HG03025 (cell line): ENCODE results near the gene INPP5A.

Experiments used
- ATAC-seq: cut with Tn5 transposase; IDR thresholded peaks from one replicate; pipeline ENCODE4 v1.9.1; 2021; ENCODE audit warnings: mild to moderate bottlenecking, moderate library complexity; ENCODE audit not compliant: unreplicated experiment, low FRiP score

Gene INPP5A

DNA sequence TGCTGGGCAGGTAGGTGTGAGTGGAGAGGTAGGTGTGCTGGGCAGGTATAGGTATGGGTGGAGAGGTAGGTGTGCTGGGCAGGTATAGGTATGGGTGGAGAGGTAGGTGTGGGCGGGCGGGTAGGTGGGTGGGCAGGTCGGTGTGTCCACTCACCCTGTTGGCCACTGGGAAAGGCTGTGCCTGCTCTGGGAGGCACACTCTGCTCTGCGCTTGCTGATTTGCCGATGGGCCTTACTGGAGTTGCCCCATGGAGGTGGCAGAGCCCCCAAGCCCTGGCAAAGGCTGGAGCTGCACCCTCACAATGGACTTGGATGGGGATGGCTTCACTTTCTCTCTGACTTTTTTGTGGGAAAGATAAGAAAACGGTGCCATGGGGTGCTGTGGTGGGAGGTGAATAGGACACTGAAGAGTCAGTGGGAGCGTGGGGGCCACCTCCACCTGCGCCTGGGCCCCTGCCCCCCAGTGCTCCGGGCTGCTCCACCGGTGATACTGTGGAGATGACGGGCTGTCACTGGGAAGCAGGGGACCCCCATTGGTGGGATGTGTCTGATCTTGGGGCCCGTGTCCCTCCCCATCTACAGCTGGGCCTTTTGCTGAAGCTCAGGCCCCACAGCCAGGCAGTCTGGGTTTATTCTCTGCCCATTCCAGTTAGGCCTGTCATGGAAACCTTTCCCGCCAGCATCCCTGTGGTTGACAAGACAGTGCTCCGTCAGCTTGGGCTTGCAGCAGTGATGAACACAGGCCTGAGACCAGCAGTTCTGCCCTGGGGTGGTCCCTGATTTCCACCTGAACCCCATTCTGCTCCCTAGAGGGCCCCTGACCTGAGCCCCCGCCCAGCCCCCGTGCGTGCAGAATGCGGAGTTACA lies 173.4 kb downstream of the INPP5A start:
- ATAC-seq = no peak

DNA sequence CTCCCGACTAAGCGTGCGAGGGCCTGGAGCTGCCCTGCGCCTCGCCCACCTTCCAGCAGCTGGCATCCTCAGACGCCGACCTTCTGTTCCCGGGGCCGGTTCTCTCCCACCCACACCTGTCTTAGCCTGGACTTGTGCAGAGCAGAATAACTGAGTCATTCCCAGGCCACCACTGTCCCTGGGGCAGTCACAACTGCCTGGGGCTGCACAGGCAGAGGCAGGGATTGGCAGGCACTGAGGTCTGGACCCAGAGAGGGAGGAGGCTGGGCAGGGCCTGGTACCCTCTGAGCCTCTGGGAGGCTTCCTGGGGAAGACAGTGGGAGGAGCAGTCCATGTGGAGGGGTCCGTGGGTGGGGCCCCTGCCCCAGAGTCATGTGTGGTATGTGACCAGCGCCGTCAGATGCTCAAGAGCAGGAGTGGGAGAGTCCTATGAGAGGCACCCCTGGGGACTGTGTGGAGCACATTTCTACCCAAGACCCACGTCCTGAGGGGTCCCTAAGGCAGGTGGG lies 174.1 kb downstream of the INPP5A start:
- no peak for ATAC-seq

DNA sequence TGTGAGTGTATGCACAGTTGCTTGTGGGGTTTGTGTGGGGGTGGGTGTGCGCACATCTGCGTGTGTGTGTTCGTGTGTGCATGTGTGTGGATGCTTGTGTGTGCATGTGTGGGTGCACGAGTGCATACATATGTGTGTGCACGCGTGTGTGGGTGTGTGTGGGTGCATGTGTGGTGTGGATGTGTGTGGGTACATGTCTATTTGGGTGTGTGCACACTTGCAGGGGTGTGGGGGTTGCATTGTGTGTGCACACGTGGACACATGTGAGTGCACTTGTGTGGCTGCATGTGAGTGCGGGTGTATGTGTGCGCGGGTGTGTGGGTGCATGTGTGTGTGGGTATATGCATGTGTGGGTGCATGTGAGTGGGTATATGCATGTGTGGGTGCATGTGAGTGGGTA lies 174.7 kb downstream of the INPP5A start:
- ATAC-seq = no peak

DNA sequence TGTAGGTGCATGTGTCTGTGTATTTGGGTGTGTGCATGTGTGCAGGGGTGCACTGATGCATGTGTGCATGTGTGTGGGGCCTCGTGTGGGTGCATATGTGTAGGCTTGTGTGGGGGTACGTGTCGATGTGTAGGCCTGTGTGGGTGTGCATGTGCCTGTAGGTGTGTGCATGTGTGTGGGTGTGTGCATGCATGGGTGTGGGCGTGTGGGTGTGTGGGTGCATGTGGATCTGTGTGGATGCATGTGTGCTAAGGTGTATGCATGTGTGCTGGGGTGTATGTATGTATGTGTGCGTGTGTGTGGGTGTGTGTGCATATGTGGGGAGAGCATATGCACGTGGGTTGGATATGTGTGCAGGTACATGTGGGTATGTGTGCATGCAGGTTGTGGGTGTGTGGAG lies 175.2 kb downstream of the INPP5A start:
- ATAC-seq = no peak

DNA sequence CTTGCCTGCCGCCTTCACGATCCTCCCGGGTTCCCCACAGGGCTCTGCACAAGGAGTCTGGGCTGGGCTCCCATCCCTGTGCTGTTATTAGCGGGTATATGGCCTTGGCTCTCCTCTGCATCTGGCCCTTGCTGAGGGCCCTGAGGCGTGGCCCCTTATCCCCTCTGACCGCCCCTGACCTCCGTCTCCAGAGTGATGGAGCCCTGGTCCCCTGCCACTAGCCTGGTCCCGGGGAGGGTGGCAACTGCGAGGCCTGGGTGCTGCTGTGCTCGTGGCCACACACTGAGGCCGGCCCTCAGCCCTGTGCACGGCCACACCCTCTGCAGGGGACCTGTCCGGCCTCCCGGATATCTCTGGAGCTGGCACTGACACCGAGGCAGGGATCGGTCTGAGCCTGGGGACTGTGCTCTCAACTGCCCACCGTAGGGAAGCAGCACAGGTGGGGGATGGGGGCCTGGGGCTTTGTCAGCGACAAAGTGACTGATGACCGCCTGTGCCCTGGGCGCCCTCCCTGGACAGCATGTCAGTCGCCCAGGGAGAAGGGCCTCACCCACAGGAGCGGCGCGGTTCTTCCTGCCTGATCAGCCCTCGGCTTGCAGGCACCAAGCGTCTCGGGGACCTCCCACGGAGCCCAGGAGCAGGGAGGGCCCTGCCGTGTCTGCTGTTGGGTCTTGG lies 176.0 kb downstream of the INPP5A start:
- no peak for ATAC-seq

DNA sequence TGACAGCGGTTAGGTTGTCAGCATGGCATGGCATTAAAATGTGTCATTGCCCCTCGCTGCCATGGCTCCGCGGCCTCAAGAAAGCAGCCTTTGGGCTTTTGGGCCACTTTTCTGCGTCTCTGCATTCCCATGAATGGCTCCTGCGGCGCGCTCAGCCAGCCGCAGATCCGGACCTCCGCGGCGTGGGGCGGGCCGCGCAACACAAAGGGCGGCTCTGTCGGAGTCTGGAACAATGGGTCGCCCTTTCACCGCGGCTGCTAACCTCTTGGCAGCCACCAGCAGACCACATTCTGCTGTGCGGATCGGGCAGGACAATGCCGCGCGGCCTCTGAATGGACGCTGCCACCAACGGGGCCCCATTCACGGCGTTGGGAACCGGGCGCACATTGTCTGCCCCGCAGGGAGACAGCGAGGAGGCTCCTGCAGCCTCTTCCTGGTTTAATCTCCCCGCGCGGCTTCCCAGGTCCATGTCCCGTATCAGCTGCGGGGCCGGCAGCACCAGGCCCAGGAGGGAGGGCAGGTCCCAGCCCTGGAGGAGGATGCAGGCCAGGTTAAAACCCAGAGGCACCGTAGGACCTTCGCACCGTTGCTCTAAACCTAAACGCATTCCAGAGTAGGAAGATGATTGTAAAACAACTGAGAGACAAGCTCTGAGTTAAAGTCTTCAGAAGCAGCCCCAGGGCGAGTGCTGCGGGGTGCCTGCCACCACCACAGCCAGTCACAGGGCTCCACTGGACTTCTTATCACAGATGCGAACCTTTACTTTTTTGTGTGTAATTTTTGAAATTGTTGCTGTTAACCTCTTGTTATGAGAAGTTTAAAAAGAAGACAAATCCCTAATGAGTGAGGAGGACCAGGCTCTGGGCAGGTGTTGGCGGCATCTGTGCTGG lies 176.8 kb downstream of the INPP5A start:
- ATAC-seq = no peak

DNA sequence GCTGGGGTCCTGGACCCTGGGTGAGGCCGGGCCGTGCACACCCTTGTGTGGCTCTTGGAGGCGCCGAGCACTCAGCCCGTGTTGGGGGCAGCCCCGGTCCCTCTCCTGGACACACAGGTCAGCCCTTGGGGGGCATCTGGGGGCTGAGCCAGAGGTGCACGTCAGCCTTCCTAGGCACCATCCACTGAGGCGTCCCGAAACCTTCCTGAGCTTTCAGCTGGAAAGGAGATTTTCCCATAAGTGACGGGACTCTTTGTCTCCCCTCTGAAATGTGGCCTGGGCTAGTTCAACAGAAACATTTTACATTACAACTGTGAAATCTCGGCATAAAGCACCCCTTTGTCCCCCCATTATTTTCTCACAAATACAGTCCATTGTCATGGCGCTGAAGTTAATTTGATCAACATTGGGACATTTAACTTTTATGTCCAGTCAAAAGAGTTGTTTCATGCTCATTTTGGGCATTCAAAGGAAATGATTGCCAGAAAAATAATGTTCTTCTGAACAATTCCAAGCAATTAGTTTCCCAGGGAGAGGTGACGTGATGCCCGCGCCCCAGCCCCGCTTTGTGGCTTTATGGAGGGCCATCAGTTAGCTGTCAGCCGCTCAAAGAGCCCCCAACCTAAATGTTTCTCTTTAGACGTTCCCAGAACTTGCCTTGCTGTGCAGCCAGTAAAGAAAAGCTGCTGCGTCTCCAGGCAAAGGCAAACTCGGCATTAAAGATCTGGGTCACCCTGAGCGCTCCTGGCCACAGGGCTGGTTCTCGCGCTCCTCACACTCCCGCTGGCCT lies 177.6 kb downstream of the INPP5A start:
- no peak for ATAC-seq

DNA sequence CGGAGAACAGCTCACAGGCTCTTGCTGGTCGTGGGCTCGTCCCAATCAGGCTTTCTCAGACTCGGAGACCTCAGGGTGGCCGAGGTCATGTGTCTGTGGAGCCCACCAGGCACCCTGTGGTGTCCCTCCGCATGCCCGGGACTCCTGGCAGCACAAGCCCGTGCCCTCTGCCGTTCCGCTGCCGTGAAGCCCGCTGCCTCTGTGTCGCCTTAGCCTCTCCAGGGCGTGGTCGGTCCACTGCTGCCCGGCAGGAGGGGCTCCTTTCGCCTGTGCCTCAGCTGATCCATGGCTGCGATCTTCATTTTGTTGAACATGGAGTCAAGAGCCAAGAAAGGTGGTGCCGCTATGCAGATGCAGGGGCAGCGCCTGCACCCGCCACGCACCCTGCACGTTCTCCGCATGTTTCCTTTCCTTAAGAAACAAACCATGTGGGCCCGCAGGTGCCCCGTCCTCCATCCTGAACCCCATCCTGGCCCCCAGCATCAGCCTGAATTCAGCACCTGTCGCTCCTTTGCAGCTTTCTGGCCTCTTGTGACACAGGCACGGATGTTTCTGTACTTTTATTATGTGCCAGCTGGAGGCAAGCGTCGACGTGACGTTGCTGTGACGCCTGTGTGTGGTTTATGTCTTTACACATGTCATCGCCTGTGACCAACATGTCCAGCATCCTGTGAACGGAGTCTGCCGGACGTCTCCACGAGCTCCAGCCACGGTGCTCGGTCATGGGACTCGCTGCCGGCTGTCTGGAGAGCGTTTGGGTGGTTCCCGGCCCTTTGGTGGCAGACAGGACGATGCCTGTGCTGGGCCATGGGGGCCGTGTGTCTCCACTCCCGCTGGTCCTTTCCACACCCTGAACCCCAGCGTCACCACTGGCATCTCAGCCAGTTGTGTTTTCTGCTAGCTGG lies 178.4 kb downstream of the INPP5A start:
- no peak for ATAC-seq

DNA sequence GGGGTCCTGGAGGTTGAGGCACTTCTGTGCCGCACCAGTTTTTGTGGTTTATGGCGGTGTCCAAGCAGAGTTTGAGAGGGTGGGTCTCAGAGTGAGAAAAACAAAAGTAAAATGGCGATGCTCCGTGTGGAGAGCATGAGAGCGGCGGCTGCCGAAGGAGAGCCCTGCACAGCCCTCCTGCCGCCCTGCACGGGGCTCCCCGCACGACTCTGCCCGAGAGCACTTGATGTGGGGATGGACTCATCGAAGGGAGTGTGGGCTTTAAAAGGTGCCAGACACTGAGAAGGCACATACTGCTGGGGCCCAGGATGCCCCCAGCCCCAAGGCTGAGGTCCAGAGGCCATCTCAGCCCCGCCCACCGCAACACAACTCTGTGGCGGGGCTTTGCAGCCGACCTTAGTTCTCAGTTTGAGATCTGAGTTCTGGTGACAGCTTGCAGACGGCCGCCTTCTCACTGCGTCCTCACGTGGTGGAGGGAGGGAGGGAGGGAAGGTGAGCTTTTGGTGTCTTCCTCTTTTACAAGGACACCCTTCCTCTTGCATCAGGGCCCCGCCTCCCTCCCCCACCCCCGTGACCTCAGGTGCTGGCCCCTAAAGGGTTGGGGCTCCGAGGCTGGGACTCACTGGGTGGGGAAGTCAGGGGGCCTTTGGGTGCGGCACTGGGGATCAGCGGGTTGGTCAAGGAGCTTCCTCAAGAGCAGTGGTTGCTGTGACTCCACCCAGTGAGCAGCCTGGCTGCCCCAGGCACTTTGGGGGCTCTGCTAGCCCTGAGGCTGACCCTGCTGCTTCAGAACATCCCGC lies 179.3 kb downstream of the INPP5A start:
- no peak for ATAC-seq

DNA sequence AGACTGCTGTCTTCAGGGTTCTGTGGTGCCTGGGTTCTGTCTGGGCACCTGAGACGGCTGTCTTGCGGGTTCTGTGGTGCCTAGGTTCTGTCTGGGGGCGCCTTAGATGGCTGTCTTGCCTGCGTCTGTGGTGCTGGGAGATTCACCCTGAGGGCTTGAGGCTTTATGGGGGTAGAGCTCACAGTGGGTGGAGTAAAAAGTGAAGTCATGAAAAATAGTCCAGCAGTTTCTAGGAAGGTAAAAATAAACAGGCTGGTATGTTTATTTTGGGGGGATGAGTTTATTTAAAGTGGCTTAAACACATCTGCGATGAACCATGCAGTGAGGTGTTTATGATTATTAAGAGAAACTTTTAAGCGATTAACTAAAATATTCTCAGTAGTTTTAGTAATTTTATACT lies 184.1 kb downstream of the INPP5A start:
- no peak for ATAC-seq

DNA sequence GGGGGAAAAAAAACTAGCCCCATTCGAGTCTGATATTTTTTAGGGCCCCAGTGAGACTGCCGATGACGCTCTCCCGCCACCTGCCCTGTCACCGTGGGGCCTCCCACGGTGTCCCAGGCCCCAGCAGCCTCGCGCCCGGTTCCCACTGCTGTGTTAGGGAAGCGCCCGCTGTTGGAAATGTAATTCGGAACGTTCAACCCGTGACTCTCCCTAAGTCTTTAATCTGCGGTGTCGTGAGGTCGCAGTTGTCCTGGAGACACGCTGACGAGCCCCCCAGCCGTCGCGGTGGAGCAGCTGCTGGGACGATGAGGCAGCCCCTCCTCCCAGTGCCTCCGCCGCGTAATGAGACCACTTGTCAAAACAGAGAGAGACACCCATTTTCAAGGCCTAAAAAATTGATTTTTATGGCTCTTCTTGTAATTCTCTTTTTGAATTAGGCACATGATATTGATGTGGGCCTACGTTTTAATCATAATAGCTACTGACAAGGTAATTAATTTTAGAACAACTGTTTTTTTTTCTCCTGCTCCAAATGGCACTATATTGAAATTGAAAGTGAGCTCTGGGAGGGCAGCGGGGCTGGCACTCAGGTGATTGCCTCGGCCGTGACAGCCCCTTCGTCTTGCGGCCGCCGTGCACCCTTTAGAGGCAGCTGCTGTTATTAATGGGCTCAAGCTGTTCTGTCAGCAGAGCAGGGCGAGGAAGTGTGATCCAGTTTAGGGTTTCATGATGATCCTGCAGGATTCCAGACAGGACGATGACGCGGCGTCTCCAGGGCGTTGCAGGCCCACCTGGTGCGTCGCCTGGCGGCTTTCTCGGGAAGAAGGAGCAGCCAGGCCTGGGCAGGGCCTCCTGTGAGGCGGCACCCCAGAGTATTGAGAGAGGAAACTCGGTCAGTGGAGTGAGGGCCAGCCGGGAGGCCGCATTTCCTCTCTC lies 185.1 kb downstream of the INPP5A start:
- no peak for ATAC-seq

DNA sequence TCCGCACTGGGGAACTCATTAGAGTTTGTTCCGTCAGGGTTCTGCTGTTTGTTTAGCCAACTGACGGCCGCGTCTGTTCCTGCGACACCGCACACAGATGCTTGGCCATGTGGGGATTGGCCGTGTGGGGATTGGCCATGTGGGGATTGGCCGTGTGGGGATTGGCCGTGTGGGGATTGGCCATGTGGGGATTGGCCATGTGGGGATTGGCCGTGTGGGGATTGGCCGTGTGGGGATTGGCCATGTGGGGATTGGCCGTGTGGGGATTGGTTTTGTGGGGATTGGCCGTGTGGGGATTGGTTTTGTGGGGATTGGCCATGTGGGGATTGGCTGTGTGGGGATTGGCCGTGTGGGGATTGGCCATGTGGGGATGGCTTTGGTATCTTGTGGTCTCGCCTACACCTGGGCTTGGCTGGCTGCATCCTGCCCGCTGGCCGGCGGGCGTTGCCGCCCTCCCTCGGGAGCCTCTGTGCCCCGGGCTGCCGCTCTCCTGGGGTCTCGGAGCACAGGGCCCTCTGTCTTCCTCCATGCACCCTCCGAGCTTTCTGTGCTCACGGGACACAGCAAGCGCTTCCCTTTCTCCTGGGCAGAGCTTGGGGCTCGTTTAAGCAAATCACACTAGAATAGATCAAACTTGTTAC lies 185.9 kb downstream of the INPP5A start:
- no peak for ATAC-seq

DNA sequence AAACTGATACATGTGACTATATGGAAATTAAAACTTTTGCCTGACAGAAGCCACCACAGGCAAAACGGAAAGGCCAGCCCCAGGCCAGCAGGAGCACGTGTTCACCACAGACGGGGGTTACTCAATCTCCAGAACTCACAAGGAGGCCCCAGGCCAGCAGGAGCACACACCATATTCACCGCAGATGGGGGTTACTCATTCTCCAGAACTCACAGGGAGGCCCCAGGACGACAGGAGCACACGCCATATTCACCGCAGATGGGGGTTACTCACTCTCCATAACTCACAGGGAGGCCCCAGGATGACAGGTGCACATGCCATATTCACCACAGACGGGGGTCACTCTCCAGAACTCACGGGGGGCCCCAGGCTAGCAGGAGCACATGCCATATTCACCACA lies 186.9 kb downstream of the INPP5A start:
- no peak for ATAC-seq

DNA sequence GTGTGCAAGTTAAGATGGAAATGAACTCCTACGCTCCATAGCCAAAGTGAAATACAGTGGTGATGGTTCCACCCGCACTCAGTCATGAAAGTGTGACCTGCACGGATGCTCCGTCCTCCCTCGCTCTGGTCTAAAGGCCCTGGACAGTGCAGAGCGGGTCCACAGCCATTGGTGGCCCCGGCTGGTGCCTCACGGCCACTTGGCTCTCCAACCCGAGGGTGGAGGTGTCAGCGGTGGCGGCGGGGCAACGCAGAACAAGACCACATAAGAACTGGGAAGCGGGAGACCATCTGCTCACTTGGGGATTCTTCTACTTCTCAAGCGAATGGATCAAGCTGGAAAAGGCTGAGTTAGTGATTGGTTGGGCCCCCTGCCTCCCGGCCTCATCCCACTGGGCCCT lies 187.6 kb downstream of the INPP5A start:
- no peak for ATAC-seq

DNA sequence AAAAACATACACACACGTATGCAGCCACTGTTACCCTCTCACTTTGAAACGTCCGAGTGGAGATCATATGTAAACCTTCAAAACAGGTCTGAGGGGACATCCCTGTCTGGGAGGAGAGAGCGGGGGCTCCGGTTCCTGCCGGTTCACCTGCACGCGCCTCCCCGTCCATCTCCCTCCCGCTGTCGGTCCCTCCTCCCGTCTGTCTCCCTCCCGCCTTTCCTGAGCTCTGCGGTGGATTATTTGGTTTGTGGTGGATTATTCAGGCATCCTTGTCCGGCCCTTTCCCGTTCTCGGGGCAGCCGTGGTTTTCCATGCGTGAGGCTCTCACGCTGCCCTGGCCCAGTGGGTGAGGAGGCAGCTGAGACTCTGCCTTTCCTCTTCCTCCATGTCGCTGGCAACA lies 188.6 kb downstream of the INPP5A start:
- ATAC-seq = no peak

DNA sequence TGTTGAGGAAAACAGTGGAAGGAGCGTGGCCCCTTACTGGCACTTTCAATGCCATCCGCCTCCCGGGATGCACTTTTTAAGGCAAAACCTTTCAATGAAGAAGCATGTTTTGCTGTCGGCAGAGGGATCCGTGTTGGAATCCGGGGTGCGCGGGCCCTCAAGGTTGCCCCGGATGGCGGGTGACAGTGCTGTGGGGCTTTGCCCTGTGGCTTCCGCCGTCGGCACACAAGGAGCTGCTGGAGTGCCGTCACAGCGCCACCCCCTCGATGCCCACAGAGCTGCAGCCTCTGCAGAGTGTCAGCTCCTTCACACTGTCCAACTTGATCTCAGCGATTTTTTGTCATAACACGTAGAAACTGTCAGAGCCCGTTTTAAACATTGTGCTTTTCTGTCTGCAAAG lies 189.4 kb downstream of the INPP5A start:
- ATAC-seq = no peak

DNA sequence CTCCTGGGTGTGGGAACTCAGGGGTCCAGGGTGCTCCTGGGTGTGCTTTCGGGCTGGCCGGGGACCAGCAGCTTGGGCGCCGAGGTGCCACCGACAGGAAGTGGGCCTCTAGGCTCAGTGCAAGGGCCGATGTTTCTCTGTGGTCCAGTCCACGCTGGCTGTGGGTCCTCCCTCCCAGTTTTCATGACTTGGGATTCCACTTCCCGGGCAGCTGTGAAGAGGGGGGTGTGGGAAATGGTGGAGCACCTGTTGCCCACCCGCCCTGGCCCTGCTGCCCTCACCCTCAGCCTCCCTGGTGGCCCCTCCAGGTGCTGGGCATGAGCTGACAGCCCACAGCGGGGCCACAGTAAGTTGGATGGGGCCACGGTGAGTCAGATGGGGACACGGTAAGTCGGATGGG lies 189.8 kb downstream of the INPP5A start:
- ATAC-seq = no peak
